Panc1 (cell line): ENCODE data around the gene DAND5. TPM values are rescaled to one million over a fixed set of nuclear protein-coding genes. Genes with fewer than 3 reads are reported as not detected.
"Not testable (repeated sequence)": the region's sequence is repeated elsewhere in the genome, so short reads cannot be mapped to it uniquely, and the experiment has no call there.

Experiments used
- ATAC-seq: fragments of 200-7000 bp; cut with Tn5 transposase; 2 replicates; pipeline ENCODE4 v1.9.1; 2020; ENCODE audit warnings: mild to moderate bottlenecking, moderate library complexity
- BruUV-seq: library from RNA; stranded (reverse); fragments of 400-500 nt; replicated peaks from 2 replicates; lab custom pipeline; 2021; lab: Mats Ljungman, UMichigan
- CTCF ChIA-PET: fragments of 300-600 bp; sonication (Branson Sonifier 250); formaldehyde crosslinking; loops from one replicate; lab custom pipeline; 2022; ENCODE audit warnings: antibody characterized with exemption; lab: Charles Lee
- POLR2A ChIA-PET: fragments of 300-600 bp; sonication (Branson Sonifier 250); formaldehyde crosslinking; loops from one replicate; lab custom pipeline; 2022; ENCODE audit warnings: antibody characterized with exemption; lab: Charles Lee
- DNase-seq: peaks from one replicate; pipeline ENCODE4 v3.0.0-alpha.2; 2010; ENCODE audit warnings: low read depth, low spot score
- H3K27ac ChIP-seq: 2 replicates; pipeline ENCODE4 v1.5.1; 2011; ENCODE audit warnings: mild to moderate bottlenecking, low read length, inconsistent platforms
- H3K27me3 ChIP-seq: fragments of 200-500 bp; sonication (Bioruptor generic); 2 replicates; pipeline ENCODE4 v1.6.0; 2014; ENCODE audit warnings: low read length, inconsistent platforms; ENCODE audit not compliant: control insufficient read depth, insufficient read depth
- H3K36me3 ChIP-seq: fragments of 200-500 bp; sonication (Bioruptor generic); 2 replicates; pipeline ENCODE4 v1.5.1; 2014; ENCODE audit warnings: inconsistent platforms, mild to moderate bottlenecking, low read length, moderate library complexity; ENCODE audit not compliant: control insufficient read depth, insufficient read depth
- H3K4me1 ChIP-seq: 2 replicates; pipeline ENCODE4 v1.5.1; 2011; ENCODE audit warnings: inconsistent platforms, mild to moderate bottlenecking, low read length, moderate library complexity; ENCODE audit not compliant: control insufficient read depth, insufficient read depth
- H3K4me3 ChIP-seq, 2 experiments: 2 replicates each; pipeline ENCODE4 v1.5.1; 2011 to 2012; ENCODE audit warnings: low read depth in 2 of 2, low read length in 2 of 2, mild to moderate bottlenecking in 2 of 2, inconsistent platforms in 1 of 2, moderate library complexity in 1 of 2
- H3K9me3 ChIP-seq: fragments of 200-500 bp; sonication (Bioruptor generic); 2 replicates; pipeline ENCODE4 v1.5.1; 2014; ENCODE audit warnings: low read depth, mild to moderate bottlenecking, inconsistent platforms, low read length, moderate library complexity; ENCODE audit not compliant: control insufficient read depth, insufficient read depth
- POLR2AphosphoS5 ChIP-seq: IDR thresholded peaks from 2 replicates; pipeline ENCODE4 v1.6.1; 2012; ENCODE audit warnings: mild to moderate bottlenecking, low read depth, low read length, moderate library complexity
- SIN3A ChIP-seq: IDR thresholded peaks from 2 replicates; pipeline ENCODE4 v1.6.1; 2012; ENCODE audit warnings: low read depth, mild to moderate bottlenecking, low read length, moderate library complexity, borderline replicate concordance; ENCODE audit not compliant: insufficient read depth
- TCF7L2 ChIP-seq: IDR thresholded peaks from 2 replicates; pipeline ENCODE4 v1.6.1; 2011; ENCODE audit warnings: mild to moderate bottlenecking, low read depth, low read length, inconsistent platforms
- in situ Hi-C: cut with HindIII; loops from 2 replicates; pipeline ENCODE4 v1.10.0; 2016; ENCODE audit warnings: low sequenced_read_pairs, low pct_unique_long_range_greater_than_20kb
- intact Hi-C: fragments of 100-400 bp; cut with micrococcal nuclease; formaldehyde crosslinking; loops from one replicate; pipeline ENCODE4 v1.10.0; 2022; ENCODE audit not compliant: unreplicated experiment
- total RNA-seq: library from RNA; stranded (reverse); gene quantifications from one replicate; pipeline ENCODE4 v1.2.1, GENCODE V29; 2021; ENCODE audit not compliant: unreplicated experiment
- TF ChIP-seq, protein P1 (sequence below): fragments of 450-650 bp; IDR thresholded peaks from 2 replicates; pipeline ENCODE4 v1.5.1; 2017; ENCODE audit warnings: mild to moderate bottlenecking
- TF ChIP-seq, protein P2 (sequence below), 2 experiments: IDR thresholded peaks; 2 replicates each; pipeline ENCODE4 v1.6.1; 2011 to 2012; ENCODE audit warnings: low read depth in 2 of 2, control low read depth in 1 of 2, low read length in 1 of 2, mild to moderate bottlenecking in 1 of 2, moderate library complexity in 1 of 2; ENCODE audit not compliant: insufficient read depth in 1 of 2

The DAND5 gene
- total RNA-seq, 1 experiment from 2014 or later = 0.54 TPM

DNA sequence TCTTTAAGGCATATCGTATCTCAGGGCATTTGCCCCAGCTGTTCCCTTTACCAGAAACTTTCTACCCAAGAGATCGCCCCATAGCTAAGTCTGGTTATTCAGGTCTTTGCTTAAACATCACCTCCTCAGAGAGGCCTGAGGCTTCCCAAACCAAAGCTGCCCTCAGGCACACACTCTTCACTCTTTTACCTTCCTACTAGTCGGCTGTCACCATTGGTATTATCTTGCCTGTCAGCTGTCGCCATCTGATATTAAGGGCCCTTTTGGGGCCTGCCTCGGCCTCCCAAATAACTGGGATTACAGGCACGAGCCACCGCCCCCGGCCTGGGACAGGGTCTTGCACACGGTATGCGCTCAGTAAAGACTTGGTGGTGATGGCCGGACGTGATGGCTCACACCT is 13.4 kb upstream of the DAND5 start:
- CTCF ChIA-PET = no interaction called here

DNA sequence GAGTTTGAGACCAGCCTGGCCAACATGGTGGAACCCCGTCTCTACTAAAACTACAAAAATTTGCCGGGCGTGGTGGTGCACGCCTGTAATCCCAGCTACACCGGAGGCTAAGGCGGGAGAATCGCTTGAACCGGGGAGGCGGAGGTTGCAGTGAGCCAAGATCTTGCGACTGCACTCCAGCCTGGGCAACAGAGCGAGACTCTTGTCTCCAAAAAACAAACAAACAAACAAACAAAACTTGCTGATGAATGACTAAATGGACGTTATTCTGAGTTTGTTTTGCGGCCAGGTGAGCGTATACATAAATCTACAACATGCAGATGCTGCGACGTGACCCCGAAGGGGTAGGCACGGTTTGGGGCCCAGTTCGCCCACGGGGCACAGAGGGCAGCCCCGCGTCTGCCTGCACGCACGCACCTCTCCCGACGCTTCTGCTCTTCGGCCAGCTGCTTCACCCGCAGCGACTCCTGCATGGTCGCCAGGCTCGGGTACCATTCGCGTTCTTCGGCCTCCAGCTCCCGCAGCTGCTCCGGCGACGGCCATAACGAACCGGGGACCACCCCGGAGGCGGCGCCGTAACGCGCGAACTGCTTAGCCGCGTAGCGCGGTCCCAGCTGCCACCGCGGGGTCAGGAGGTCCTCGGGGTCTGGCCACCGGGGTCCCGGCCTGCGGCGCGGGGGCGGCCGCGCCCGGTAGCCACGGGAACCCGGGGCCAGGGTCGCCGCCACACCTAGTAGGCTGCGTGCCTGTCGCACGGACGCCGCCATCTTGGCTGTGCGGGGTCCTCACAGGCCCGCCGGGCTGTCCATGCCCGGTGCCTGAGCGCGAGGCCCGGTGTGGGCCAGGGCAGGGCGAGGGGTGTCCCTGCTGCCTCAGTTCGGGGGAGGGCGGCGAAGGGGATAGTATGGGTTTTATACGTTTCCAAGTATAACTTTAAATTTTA is 12.7 kb upstream of the DAND5 start, which contains the start of gene GADD45GIP1:
Gene GADD45GIP1 (minus strand): TSS at position 778 of the 943 bp plus-strand sequence. CDS start 11 bp downstream, at position 767.
- no TSS peak for BruUV-seq

More for the DNA sequence above, 13.4 kb upstream of the DAND5 start:
- Histone ChIP-seq H3K36me3 (peaks cover 7% of the 10 kb centered on the region), H3K27me3 (no peaks in the 10 kb centered on the region), H3K4me3 (peak overlapping the region; percentile 72 to 78), H3K9me3 (no peaks in the 10 kb centered on the region), H3K4me1 (peaks cover 30% of the 10 kb centered on the region), H3K27ac (peak overlapping the region; percentile 58)
- ATAC-seq (no peak), DNase-seq (no peak)
- intact Hi-C loops = no loop called here
- in situ Hi-C loops = no loop called here
- no TSS peak for BruUV-seq
- TF ChIP-seq SIN3A (no peak), POLR2AphosphoS5 (0 out of 2 replicates have a peak, but pooled peaks have one; percentile 3)
- POLR2A ChIA-PET = no interaction called here

DNA sequence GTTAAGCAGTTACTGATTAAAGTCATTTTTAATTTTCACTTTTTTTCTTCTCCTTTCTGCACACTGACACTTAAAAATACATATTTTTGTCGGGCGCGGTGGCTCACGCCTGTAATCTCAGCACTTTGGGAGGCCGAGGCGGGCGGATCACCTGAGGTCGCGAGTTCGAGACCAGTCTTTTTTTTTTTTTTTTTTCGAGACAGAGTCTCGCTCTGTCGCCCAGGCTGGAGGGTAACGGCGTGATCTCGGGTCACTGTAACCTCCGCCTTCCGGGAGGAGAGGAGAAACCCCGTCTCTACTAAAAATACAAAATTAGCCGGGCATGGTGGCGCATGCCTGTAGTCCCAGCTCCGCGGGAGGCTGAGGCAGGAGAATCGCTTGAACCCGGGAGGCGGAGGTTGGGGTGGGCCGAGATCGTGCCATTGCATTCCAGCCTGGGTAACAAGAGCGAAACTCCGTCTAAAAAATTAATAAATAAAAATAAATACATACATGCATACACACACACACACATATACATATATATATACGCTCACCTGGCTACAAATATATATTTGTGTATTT is 11.9 kb upstream of the DAND5 start:
- CTCF ChIA-PET, BruUV-seq, H3K27me3 ChIP-seq, H3K9me3 ChIP-seq, H3K36me3 ChIP-seq, POLR2A ChIA-PET, DNase-seq, intact Hi-C loops, in situ Hi-C loops: not testable (repeated sequence)
- Histone ChIP-seq H3K27ac (peak overlapping the region; percentile 58), H3K4me1 (peaks cover 29% of the 10 kb centered on the region), H3K4me3 (peak overlapping the region; percentile 72 to 78)
- ATAC-seq = peak; percentile 8

More for the DNA sequence above, 12.7 kb upstream of the DAND5 start, which contains the start of gene GADD45GIP1:
- Histone ChIP-seq H3K4me1 (peaks cover 30% of the 10 kb centered on the region), H3K27ac (peak within 1 kb of the TSS; percentile 58), H3K4me3 (peak within 1 kb of the TSS; percentile 72 to 78), H3K36me3 (peaks cover 7% of the 10 kb centered on the region), H3K9me3 (no peaks in the 10 kb centered on the region), H3K27me3 (no peaks in the 10 kb centered on the region)
- no peak for DNase-seq
- ChIA-PET CTCF (interaction anchor here (0.6 kb wide), 1 partner anchor 23 kb away, joined by 5 read pairs; no protein-coding TSS in a partner anchor), POLR2A (no interaction called here)
- in situ Hi-C loops (no loop called here), intact Hi-C loops (no loop called here)
- peak; percentile 92 for ATAC-seq
- TF ChIP-seq TCF7L2 = no peak
- TF ChIP-seq, protein P1, sequence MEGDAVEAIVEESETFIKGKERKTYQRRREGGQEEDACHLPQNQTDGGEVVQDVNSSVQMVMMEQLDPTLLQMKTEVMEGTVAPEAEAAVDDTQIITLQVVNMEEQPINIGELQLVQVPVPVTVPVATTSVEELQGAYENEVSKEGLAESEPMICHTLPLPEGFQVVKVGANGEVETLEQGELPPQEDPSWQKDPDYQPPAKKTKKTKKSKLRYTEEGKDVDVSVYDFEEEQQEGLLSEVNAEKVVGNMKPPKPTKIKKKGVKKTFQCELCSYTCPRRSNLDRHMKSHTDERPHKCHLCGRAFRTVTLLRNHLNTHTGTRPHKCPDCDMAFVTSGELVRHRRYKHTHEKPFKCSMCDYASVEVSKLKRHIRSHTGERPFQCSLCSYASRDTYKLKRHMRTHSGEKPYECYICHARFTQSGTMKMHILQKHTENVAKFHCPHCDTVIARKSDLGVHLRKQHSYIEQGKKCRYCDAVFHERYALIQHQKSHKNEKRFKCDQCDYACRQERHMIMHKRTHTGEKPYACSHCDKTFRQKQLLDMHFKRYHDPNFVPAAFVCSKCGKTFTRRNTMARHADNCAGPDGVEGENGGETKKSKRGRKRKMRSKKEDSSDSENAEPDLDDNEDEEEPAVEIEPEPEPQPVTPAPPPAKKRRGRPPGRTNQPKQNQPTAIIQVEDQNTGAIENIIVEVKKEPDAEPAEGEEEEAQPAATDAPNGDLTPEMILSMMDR = no peak
- TF ChIP-seq, protein P2, sequence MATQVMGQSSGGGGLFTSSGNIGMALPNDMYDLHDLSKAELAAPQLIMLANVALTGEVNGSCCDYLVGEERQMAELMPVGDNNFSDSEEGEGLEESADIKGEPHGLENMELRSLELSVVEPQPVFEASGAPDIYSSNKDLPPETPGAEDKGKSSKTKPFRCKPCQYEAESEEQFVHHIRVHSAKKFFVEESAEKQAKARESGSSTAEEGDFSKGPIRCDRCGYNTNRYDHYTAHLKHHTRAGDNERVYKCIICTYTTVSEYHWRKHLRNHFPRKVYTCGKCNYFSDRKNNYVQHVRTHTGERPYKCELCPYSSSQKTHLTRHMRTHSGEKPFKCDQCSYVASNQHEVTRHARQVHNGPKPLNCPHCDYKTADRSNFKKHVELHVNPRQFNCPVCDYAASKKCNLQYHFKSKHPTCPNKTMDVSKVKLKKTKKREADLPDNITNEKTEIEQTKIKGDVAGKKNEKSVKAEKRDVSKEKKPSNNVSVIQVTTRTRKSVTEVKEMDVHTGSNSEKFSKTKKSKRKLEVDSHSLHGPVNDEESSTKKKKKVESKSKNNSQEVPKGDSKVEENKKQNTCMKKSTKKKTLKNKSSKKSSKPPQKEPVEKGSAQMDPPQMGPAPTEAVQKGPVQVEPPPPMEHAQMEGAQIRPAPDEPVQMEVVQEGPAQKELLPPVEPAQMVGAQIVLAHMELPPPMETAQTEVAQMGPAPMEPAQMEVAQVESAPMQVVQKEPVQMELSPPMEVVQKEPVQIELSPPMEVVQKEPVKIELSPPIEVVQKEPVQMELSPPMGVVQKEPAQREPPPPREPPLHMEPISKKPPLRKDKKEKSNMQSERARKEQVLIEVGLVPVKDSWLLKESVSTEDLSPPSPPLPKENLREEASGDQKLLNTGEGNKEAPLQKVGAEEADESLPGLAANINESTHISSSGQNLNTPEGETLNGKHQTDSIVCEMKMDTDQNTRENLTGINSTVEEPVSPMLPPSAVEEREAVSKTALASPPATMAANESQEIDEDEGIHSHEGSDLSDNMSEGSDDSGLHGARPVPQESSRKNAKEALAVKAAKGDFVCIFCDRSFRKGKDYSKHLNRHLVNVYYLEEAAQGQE (IDR thresholded peaks at IDR 0.05; ENCODE audit: insufficient read depth in 1 of 2, low read depth in 2 of 2, low read length in 1 of 2) = no peak
- TF ChIP-seq SIN3A = peak; percentile 48; the same call in 1 of the 2 replicates
- peak; percentile 84 for TF ChIP-seq POLR2AphosphoS5
